Hepatocyte (in vitro differentiated cells): ENCODE measurements around the gene TMEM109.

Experiments
- EZH2 ChIP-seq: fragments of 200-600 bp; sonication (generic); IDR thresholded peaks from 2 replicates; pipeline ENCODE4 v1.6.1; 2016; ENCODE audit warnings: antibody characterized with exemption, mild to moderate bottlenecking, borderline replicate concordance
- EZH2phosphoT487 ChIP-seq: fragments of 200-600 bp; sonication (generic); IDR thresholded peaks from one replicate; pipeline ENCODE4 v1.6.1; 2018; ENCODE audit warnings: antibody characterized with exemption, mild to moderate bottlenecking, low read depth, moderate library complexity; ENCODE audit not compliant: unreplicated experiment, severe bottlenecking
- TF ChIP-seq, protein P1 (sequence below): fragments of 200-600 bp; sonication (generic); IDR thresholded peaks from 2 replicates; pipeline ENCODE4 v1.5.1; 2016; ENCODE audit warnings: antibody characterized with exemption, mild to moderate bottlenecking; ENCODE audit not compliant: poor library complexity

DNA sequence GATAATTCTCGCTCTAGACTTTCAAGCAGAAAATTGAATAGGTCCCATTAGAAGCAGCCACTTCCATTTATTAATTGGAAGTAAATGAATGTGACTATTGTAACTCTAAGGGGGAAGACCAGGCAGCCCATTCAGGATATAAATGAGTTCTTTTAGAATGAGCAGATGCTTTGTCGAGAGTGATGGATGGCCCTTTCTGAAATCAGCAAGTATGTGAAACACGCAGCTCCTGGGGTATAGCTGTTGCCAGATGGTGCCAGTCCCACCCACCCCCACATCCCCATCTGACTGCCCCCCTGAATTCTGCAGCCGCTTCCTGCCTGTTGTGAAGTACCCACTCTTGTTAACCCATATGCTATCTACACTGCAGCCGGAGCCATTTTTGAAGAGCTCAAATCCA is 34.3 kb downstream of the TMEM109 start:
- TF ChIP-seq, protein P1, sequence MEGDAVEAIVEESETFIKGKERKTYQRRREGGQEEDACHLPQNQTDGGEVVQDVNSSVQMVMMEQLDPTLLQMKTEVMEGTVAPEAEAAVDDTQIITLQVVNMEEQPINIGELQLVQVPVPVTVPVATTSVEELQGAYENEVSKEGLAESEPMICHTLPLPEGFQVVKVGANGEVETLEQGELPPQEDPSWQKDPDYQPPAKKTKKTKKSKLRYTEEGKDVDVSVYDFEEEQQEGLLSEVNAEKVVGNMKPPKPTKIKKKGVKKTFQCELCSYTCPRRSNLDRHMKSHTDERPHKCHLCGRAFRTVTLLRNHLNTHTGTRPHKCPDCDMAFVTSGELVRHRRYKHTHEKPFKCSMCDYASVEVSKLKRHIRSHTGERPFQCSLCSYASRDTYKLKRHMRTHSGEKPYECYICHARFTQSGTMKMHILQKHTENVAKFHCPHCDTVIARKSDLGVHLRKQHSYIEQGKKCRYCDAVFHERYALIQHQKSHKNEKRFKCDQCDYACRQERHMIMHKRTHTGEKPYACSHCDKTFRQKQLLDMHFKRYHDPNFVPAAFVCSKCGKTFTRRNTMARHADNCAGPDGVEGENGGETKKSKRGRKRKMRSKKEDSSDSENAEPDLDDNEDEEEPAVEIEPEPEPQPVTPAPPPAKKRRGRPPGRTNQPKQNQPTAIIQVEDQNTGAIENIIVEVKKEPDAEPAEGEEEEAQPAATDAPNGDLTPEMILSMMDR = no peak
- TF ChIP-seq EZH2 (no peak), EZH2phosphoT487 (no peak)
